NCI-H2227 (cell line): Measurements from ENCODE around the gene RAB3C.
"Not testable (repeated sequence)": the region's sequence is repeated elsewhere in the genome, so short reads cannot be mapped to it uniquely, and the experiment has no call there.

Source experiments
- DNase-seq: peaks from one replicate; lab custom pipeline; 2025; ENCODE audit not compliant: unreplicated experiment; lab: John Stamatoyannopoulos, UW

The RAB3C gene

GRCh38 chr5:58582803-58583491 is at the start of gene RAB3C:
RAB3C (plus strand) TSS chr5:58583075; CDS start chr5:58583209, 134 bp downstream.
- DNase-seq: peak; percentile 94

- DNase-seq: not testable (repeated sequence)
Measured at GRCh38 chr5:58541935-58542334, 40.9 kb upstream of the RAB3C start.

- peak; percentile 4 for DNase-seq
Measured at GRCh38 chr5:58542709-58543108, 40.2 kb upstream of the RAB3C start.

- DNase-seq: no peak
Measured at GRCh38 chr5:58543723-58544122, 39.2 kb upstream of the RAB3C start.

- no peak for DNase-seq
Measured at GRCh38 chr5:58544195-58544594, 38.7 kb upstream of the RAB3C start.

- DNase-seq: no peak
Measured at GRCh38 chr5:58544926-58545325, 37.9 kb upstream of the RAB3C start.

- DNase-seq: no peak
Measured at GRCh38 chr5:58545912-58546311, 37.0 kb upstream of the RAB3C start.

- DNase-seq: peak; percentile 3
Measured at GRCh38 chr5:58548068-58548467, 34.8 kb upstream of the RAB3C start.

- DNase-seq: no peak
Measured at GRCh38 chr5:58551492-58551891, 31.4 kb upstream of the RAB3C start.

- not testable (repeated sequence) for DNase-seq
Measured at GRCh38 chr5:58557665-58558338, 25.1 kb upstream of the RAB3C start.

- not testable (repeated sequence) for DNase-seq
Measured at GRCh38 chr5:58563016-58563700, 19.7 kb upstream of the RAB3C start.

GRCh38 chr5:58564043-58564832 is 18.6 kb upstream of the RAB3C start:
- not testable (repeated sequence) for DNase-seq

- DNase-seq: no peak
Measured at GRCh38 chr5:58565033-58565432, 17.8 kb upstream of the RAB3C start.

GRCh38 chr5:58571501-58571900 is 11.4 kb upstream of the RAB3C start:
- DNase-seq: no peak

GRCh38 chr5:58572973-58573372 is 9.9 kb upstream of the RAB3C start:
- DNase-seq: not testable (repeated sequence)

GRCh38 chr5:58579781-58580180 is 3.1 kb upstream of the RAB3C start:
- DNase-seq: no peak

- peak; percentile 77 for DNase-seq
Measured at GRCh38 chr5:58582019-58582802, 664 bp upstream of the RAB3C start.

GRCh38 chr5:58595952-58596351 is 13.1 kb downstream of the RAB3C start:
- DNase-seq: no peak

- DNase-seq: no peak
Measured at GRCh38 chr5:58598440-58598839, 15.6 kb downstream of the RAB3C start.

- no peak for DNase-seq
Measured at GRCh38 chr5:58599217-58599616, 16.3 kb downstream of the RAB3C start.
